CD4-positive, alpha-beta memory T cell (primary cell): Measurements from ENCODE around the gene OGDHL. TPM values are rescaled to one million over a fixed set of nuclear protein-coding genes. Genes with fewer than 3 reads are reported as not detected.

Experiments used
- CTCF ChIA-PET: fragments of 350-600 bp; sonication (Branson Sonifier 250); formaldehyde crosslinking; loops from one replicate; lab custom pipeline; 2021; ENCODE audit warnings: inconsistent platforms; ENCODE audit not compliant: partially characterized antibody; lab: Charles Lee
- POLR2A ChIA-PET: fragments of 350-600 bp; sonication (Branson Sonifier 250); formaldehyde crosslinking; loops from one replicate; lab custom pipeline; 2021; ENCODE audit not compliant: partially characterized antibody; lab: Charles Lee
- DNase-seq, 5 donors: peaks; one replicate each; pipeline versions ENCODE4 v3.0.0 to v3.0.0-alpha.2; 2020 to 2022; ENCODE audit warnings: mixed read lengths in 1 of 5
- H3K27ac ChIP-seq: one replicate; pipeline ENCODE4 v1.7.0; 2013; ENCODE audit warnings: low read depth, low read length
- H3K27me3 ChIP-seq: 2 replicates; pipeline ENCODE4 v1.7.0; 2013; ENCODE audit warnings: mild to moderate bottlenecking, low read length, moderate library complexity; ENCODE audit not compliant: insufficient read depth
- H3K36me3 ChIP-seq: 2 replicates; pipeline ENCODE4 v1.7.0; 2013; ENCODE audit warnings: mild to moderate bottlenecking, low read length, moderate library complexity; ENCODE audit not compliant: insufficient read depth
- H3K4me1 ChIP-seq: 2 replicates; pipeline ENCODE4 v1.7.0; 2013; ENCODE audit warnings: mild to moderate bottlenecking, low read length, moderate library complexity; ENCODE audit not compliant: insufficient read depth
- H3K4me3 ChIP-seq, 2 donors: one replicate each; pipeline ENCODE4 v1.7.0; 2013; ENCODE audit warnings: low read length in 2 of 2, mild to moderate bottlenecking in 1 of 2
- H3K9me3 ChIP-seq, 2 donors: one replicate each; pipeline ENCODE4 v1.7.0; 2013; ENCODE audit warnings: low read length in 2 of 2, control low read depth in 1 of 2; ENCODE audit not compliant: control insufficient read depth in 1 of 2
- H3K27ac Mint-ChIP-seq, 7 donors: one replicate each; pipeline ENCODE4 v1.8.0; 2020 to 2021; ENCODE audit warnings: mixed read lengths in 7 of 7, mild to moderate bottlenecking in 6 of 7, inconsistent platforms in 3 of 7, moderate library complexity in 3 of 7
- H3K27me3 Mint-ChIP-seq, 2 donors: one replicate each; pipeline ENCODE4 v1.8.0; 2020 to 2021; ENCODE audit warnings: mixed read lengths in 2 of 2
- H3K36me3 Mint-ChIP-seq, 2 donors: one replicate each; pipeline ENCODE4 v1.8.0; 2020 to 2021; ENCODE audit warnings: mixed read lengths in 2 of 2, inconsistent platforms in 1 of 2, mild to moderate bottlenecking in 1 of 2
- H3K4me1 Mint-ChIP-seq, 4 donors: one replicate each; pipeline ENCODE4 v1.8.0; 2020 to 2021; ENCODE audit warnings: mixed read lengths in 4 of 4, mild to moderate bottlenecking in 1 of 4
- H3K4me3 Mint-ChIP-seq, 8 donors: one replicate each; pipeline ENCODE4 v1.8.0; 2020 to 2021; ENCODE audit warnings: mixed read lengths in 8 of 8, mild to moderate bottlenecking in 7 of 8, moderate library complexity in 6 of 8, inconsistent platforms in 3 of 8
- H3K9me3 Mint-ChIP-seq, 8 donors: one replicate each; pipeline ENCODE4 v1.8.0; 2020 to 2021; ENCODE audit warnings: mixed read lengths in 8 of 8, mild to moderate bottlenecking in 5 of 8, inconsistent platforms in 3 of 8, moderate library complexity in 1 of 8
- intact Hi-C: fragments of 100-400 bp; cut with micrococcal nuclease; formaldehyde crosslinking; loops from one replicate; pipeline ENCODE4 v1.15.1; 2023
- polyA plus RNA-seq, 2 donors: library from polyadenylated mRNA; unstranded; fragments of 300-500 nt; fragmentation: Illumina TruSeq; gene quantifications; one replicate each; pipeline ENCODE4 v1.2.3, GENCODE V29; 2021
- total RNA-seq, 2 experiments: library from RNA; stranded (reverse); gene quantifications; one replicate each; pipeline ENCODE4 v1.2.3, GENCODE V29; 2021

The OGDHL gene
- total and polyA plus RNA-seq, 4 experiments from 2014 or later, result not detected

DNA sequence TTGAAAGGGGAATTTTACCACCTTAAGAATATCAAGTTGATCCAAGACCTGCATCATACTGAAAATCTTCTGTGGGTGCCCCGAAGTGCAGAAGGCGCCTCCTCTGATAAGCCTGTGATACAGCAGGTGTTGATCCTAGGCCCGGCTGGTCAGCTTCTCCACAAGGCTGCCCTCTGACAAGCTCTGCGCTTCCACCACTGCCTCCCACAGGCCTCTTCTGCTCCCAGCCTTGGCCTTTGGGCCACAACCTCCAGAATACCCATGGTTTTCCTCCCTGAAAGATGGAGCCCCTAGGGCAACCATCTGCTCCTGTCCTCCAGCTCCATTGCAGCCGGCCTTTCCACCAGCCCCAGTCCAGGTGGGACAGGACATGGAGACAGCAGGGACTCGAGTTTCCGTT is 5.6 kb upstream of the OGDHL start:
- H3K9me3 ChIP-seq, result peaks cover 0 to 3% of the 10 kb centered on the region in 2 donors
- Mint-ChIP-seq H3K4me1 (peaks cover 2 to 7% (median 3%) of the 10 kb centered on the region in 4 donors), H3K4me3 (no peak overlapping the region), H3K36me3 (no peaks in the 10 kb centered on the region), H3K9me3 (peaks cover 0 to 12% (median 7%) of the 10 kb centered on the region in 8 donors), H3K27me3 (peaks cover 32 to 35% of the 10 kb centered on the region in 2 donors), H3K27ac (no peak overlapping the region)
- CTCF ChIA-PET, result no interaction called here
- H3K27ac ChIP-seq, result no peak overlapping the region
- no peak overlapping the region for H3K4me3 ChIP-seq
- no peaks in the 10 kb centered on the region for H3K4me1 ChIP-seq
- H3K27me3 ChIP-seq, result no peaks in the 10 kb centered on the region
- POLR2A ChIA-PET, result no interaction called here
- no peak for DNase-seq
- no peaks in the 10 kb centered on the region for H3K36me3 ChIP-seq
- intact Hi-C loops, result no loop called here

DNA sequence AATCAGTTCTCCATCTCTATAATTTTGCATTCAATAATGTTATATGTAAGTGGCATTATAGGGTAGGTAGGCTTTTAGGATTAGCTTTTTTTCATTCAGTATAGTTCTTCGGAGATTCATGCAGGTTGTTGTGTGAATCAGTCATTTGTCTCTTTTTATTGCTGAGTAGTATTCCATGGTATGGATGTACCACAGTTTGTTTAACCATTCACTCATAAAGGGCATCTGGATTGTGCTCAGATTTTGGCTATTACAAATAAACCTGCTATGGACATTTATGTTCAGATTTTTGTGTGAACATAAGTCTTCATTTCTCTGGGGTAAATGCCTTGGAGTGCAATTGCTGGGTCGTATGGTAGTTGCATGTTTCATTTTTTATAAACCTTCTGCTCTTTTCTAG is 4.4 kb upstream of the OGDHL start:
- ChIA-PET CTCF (no interaction called here), POLR2A (no interaction called here)
- peaks cover 3 to 12% (median 7%) of the 10 kb centered on the region in 4 donors for H3K4me1 Mint-ChIP-seq
- no peaks in the 10 kb centered on the region for H3K36me3 Mint-ChIP-seq
- peaks cover 0 to 3% of the 10 kb centered on the region in 2 donors for H3K9me3 ChIP-seq
- no peak overlapping the region for H3K4me3 ChIP-seq
- intact Hi-C loops, result no loop called here
- no peak overlapping the region for H3K27ac ChIP-seq
- peaks cover 34 to 36% of the 10 kb centered on the region in 2 donors for H3K27me3 Mint-ChIP-seq
- H3K4me3 Mint-ChIP-seq, result no peak overlapping the region
- no peaks in the 10 kb centered on the region for H3K27me3 ChIP-seq
- H3K27ac Mint-ChIP-seq, result no peak overlapping the region
- H3K4me1 ChIP-seq, result no peaks in the 10 kb centered on the region
- no peak for DNase-seq
- H3K9me3 Mint-ChIP-seq, result peaks cover 0 to 12% (median 7%) of the 10 kb centered on the region in 8 donors
- H3K36me3 ChIP-seq, result no peaks in the 10 kb centered on the region

DNA sequence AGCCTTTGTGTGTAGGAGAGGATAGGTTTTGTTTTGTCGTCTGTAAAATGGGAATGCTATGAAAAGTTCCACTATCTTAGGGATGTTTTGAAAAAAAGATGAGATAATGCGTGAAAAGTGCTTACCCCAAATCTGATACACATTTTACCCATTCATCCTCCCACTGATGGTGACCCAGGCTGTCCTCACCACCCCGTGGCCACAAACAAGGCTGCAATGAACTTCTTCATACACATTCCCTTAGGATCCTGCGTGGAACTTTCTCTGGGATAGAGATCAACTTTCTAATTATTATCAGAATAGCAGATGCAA is 399 bp upstream of the OGDHL start:
- peak overlapping the region in 7 of 8 donors; percentile 54 to 76 (median 65) for H3K4me3 Mint-ChIP-seq
- H3K9me3 Mint-ChIP-seq, result peaks cover 0 to 12% (median 6%) of the 10 kb centered on the region in 8 donors
- no peak for DNase-seq
- Histone ChIP-seq H3K27ac (no peak overlapping the region), H3K36me3 (no peaks in the 10 kb centered on the region), H3K27me3 (no peaks in the 10 kb centered on the region), H3K4me3 (no peak overlapping the region), H3K4me1 (no peaks in the 10 kb centered on the region), H3K9me3 (peaks cover 0 to 3% of the 10 kb centered on the region in 2 donors)
- ChIA-PET CTCF (no interaction called here), POLR2A (no interaction called here)
- peaks cover 30 to 36% of the 10 kb centered on the region in 2 donors for H3K27me3 Mint-ChIP-seq
- intact Hi-C loops, result no loop called here
- no peak overlapping the region for H3K27ac Mint-ChIP-seq
- no peaks in the 10 kb centered on the region for H3K36me3 Mint-ChIP-seq
- H3K4me1 Mint-ChIP-seq, result peaks cover 0 to 17% (median 7%) of the 10 kb centered on the region in 4 donors

DNA sequence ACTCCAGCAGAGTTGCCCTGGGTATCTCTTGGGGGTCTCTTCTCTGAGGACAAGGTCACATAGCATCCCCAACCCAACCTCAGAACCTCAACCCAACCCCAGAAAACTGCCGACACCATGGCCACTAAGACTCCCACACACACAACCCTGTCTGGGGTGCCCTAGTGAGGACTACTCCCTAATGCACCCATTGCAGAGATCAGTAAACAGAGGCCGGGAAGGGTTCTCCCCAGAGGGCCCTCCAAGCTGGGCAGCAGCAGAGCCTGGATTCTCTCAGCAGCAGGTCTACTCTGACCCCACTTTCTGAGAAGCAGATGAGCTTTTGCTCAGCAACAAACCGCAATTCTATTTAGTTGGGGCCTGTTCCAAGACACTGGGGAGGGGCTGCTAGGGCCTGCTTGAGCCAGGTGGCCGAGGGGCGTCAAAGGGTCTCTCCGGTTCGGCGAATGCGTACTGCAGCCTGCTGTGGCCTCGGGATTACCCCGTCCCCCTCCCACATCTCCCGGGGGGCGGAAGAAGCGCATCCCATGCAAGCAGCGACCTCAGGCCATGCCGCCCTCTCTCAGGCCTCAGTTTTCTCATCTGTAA is 828 bp downstream of the OGDHL start:
- Mint-ChIP-seq H3K27me3 (peaks cover 24 to 29% of the 10 kb centered on the region in 2 donors), H3K4me3 (peak overlapping the region in 5 of 8 donors; percentile 21 to 57 (median 38)), H3K9me3 (peaks cover 0 to 2% (median 0%) of the 10 kb centered on the region in 8 donors), H3K4me1 (peaks cover 0 to 17% (median 7%) of the 10 kb centered on the region in 4 donors), H3K36me3 (no peaks in the 10 kb centered on the region), H3K27ac (no peak overlapping the region)
- ChIA-PET POLR2A (no interaction called here), CTCF (no interaction called here)
- Histone ChIP-seq H3K27ac (no peak overlapping the region), H3K4me3 (no peak overlapping the region), H3K27me3 (no peaks in the 10 kb centered on the region), H3K36me3 (no peaks in the 10 kb centered on the region), H3K4me1 (no peaks in the 10 kb centered on the region), H3K9me3 (no peaks in the 10 kb centered on the region)
- DNase-seq, result no peak
- intact Hi-C loops, result no loop called here

DNA sequence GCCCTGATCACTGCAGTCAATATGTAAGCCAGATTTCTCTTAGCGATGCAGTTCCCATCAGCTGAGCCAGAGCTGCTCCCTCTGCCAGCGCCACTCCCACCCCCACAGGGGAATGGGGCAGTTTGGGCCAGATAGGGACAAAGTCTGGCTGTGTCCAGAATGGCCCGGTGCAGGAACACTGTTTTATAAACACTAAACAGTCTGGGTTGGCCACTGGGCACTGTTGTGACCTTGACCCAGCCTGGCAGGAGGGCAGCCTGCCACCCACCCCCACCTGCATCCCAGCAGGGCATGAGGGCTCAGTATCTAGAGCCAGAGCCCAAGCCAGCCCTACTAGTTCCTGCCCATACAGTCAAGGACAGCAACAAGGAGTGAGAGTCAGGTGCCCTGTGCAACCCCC is 1.3 kb downstream of the OGDHL start:
- H3K27ac Mint-ChIP-seq, result no peak overlapping the region

DNA sequence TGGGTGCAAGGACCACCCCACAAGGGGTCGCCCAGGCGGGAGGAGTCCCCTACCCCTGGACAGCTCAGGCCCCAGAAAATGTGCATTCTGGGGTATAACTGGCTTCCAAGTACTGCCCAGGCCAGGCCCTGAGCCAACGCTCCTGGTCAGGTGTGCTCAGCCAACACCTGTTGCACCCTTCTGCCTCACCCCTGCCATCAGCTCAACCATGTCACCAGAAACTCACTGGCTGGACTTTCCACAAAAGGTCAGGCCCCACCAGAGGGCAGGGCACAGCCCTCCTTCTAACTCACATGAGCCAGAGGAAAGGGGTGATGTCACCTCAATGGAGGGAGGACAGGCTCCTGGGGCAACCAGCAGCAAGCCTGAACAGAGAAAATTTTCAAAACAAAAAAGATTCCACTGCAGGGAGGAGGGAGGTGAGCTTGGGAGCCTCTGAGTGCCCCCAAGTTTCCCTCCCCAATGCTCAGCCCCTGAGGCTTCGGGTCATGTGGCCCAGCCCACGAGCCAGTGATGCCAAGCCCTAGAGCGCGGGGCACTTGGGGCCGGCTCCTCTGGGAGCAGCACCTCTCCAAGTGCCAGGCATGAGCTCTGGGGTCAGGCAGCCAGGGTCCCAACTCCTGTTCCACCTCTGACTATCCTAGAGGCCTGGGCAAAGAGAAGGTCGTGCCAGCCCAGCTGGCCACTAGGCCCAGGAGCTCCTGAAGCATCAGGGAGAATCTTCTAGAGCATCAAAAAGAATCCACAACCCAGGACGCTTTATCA is 2.2 kb downstream of the OGDHL start:
- Mint-ChIP-seq H3K27me3 (peaks cover 27 to 31% of the 10 kb centered on the region in 2 donors), H3K9me3 (peaks cover 0 to 2% (median 0%) of the 10 kb centered on the region in 8 donors), H3K27ac (no peak overlapping the region), H3K4me3 (peak overlapping the region in 2 of 8 donors; percentile 32 to 59), H3K36me3 (no peaks in the 10 kb centered on the region), H3K4me1 (peaks cover 0 to 17% (median 7%) of the 10 kb centered on the region in 4 donors)
- intact Hi-C loops, result no loop called here
- no peak overlapping the region for H3K4me3 ChIP-seq
- DNase-seq, result no peak
- no peaks in the 10 kb centered on the region for H3K4me1 ChIP-seq
- no peaks in the 10 kb centered on the region for H3K27me3 ChIP-seq
- ChIA-PET CTCF (no interaction called here), POLR2A (no interaction called here)
- H3K27ac ChIP-seq, result no peak overlapping the region
- no peaks in the 10 kb centered on the region for H3K9me3 ChIP-seq
- no peaks in the 10 kb centered on the region for H3K36me3 ChIP-seq

More for the DNA sequence above, 1.3 kb downstream of the OGDHL start:
- Mint-ChIP-seq H3K27me3 (peaks cover 24 to 29% of the 10 kb centered on the region in 2 donors), H3K36me3 (no peaks in the 10 kb centered on the region), H3K4me3 (peak overlapping the region in 5 of 8 donors; percentile 2 to 43 (median 34)), H3K4me1 (peaks cover 0 to 17% (median 7%) of the 10 kb centered on the region in 4 donors), H3K9me3 (peaks cover 0 to 2% (median 0%) of the 10 kb centered on the region in 8 donors)
- POLR2A ChIA-PET, result no interaction called here
- CTCF ChIA-PET, result no interaction called here
- no peaks in the 10 kb centered on the region for H3K9me3 ChIP-seq
- H3K4me1 ChIP-seq, result no peaks in the 10 kb centered on the region
- no peak overlapping the region for H3K27ac ChIP-seq
- H3K4me3 ChIP-seq, result no peak overlapping the region
- intact Hi-C loops, result no loop called here
- DNase-seq, result no peak
- no peaks in the 10 kb centered on the region for H3K36me3 ChIP-seq
- H3K27me3 ChIP-seq, result no peaks in the 10 kb centered on the region

DNA sequence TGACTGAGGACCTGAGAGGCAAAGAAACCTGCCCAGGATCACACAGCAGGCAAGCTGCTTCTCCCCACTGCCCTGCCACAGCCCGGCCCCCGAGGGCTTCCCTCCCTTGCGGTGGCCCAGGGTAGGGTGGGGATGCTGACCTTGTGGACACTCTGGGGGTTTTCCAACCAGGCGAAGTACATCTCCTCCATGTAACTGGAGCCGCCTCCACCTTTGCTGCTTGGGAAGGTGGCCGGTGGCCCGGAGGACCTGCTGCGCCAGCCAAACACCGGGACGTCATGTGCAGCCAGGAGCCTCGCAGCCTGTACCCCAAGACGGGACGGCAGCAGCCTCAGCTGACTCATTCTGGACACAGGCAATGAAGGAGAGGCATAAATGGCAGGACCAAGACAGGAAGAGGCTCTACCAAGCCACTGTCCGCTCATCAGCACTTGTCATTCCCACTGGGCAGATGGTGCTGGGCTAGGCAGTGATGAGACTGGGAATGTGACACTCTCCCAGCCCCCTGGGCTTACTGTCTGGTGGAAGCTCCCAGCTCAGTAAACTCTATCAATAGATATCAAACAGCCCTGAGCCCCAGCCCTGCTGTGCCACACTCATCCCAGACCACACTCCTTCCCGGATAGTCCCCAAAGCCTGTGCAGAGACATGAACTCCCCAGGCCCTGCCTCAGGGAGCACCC is 3.7 kb downstream of the OGDHL start:
- no peak overlapping the region for H3K4me3 ChIP-seq
- H3K36me3 Mint-ChIP-seq, result no peaks in the 10 kb centered on the region
- H3K27ac ChIP-seq, result no peak overlapping the region
- peaks cover 0 to 17% (median 7%) of the 10 kb centered on the region in 4 donors for H3K4me1 Mint-ChIP-seq
- H3K9me3 ChIP-seq, result no peaks in the 10 kb centered on the region
- no peaks in the 10 kb centered on the region for H3K4me1 ChIP-seq
- H3K9me3 Mint-ChIP-seq, result no peaks in the 10 kb centered on the region
- CTCF ChIA-PET, result no interaction called here
- DNase-seq, result no peak
- intact Hi-C loops, result no loop called here
- peaks cover 27 to 29% of the 10 kb centered on the region in 2 donors for H3K27me3 Mint-ChIP-seq
- no peak overlapping the region for H3K27ac Mint-ChIP-seq
- no peaks in the 10 kb centered on the region for H3K36me3 ChIP-seq
- H3K27me3 ChIP-seq, result no peaks in the 10 kb centered on the region
- POLR2A ChIA-PET, result no interaction called here
- no peak overlapping the region for H3K4me3 Mint-ChIP-seq
